AG04449 (cell line): Measurements from ENCODE around the gene SFXN4.

Experiments
- CTCF ChIA-PET: fragments of 350-600 bp; formaldehyde crosslinking; extraction: SDS; loops from one replicate; lab custom pipeline; 2021; ENCODE audit warnings: antibody characterized with exemption; lab: Yijun Ruan, JAX
- POLR2A ChIA-PET: fragments of 400-600, 350-600 bp; formaldehyde crosslinking; extraction: SDS; loops from one replicate; lab custom pipeline; 2020; ENCODE audit warnings: antibody characterized with exemption, inconsistent platforms; lab: Yijun Ruan, JAX
- DNase-seq: peaks from one replicate; pipeline ENCODE4 v3.0.0-alpha.2; 2010; ENCODE audit warnings: low read depth, low spot score
- H3K4me3 ChIP-seq: 2 replicates; pipeline ENCODE4 v1.5.1; 2011; ENCODE audit warnings: low read depth, mild to moderate bottlenecking, control low read depth, low read length
- TF ChIP-seq, protein P1 (sequence below): IDR thresholded peaks from one replicate; pipeline ENCODE4 v1.5.1; 2011; ENCODE audit warnings: mild to moderate bottlenecking, moderate library complexity, low read length, control low read depth, inconsistent platforms; ENCODE audit not compliant: insufficient read depth; ENCODE audit errors: missing control alignments

The SFXN4 gene

DNA sequence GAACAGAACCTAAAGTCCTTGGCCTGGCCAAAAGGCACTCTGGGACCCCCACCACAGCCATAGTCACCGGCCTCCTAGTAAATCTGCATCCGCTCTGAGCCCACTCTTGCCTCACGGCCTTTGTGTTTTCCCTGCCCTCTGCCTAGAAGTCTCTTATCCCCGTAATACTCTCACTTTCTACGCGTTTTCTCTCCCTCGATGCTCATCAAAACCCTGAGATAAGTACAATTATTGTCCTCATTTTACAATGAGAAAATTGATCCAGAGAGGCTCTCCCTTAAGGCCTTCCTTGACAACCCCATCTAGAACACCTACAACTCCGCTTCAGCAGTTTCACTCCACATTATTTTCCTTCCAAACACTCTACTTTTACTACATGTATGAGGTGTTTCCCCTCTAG is 1.5 kb upstream of the SFXN4 start:
- ChIA-PET POLR2A (no interaction called here), CTCF (interaction anchor here (0.8 to 1.8 kb wide), 2 partner anchors 31 to 279 kb away, joined by 3 to 5 read pairs; no protein-coding TSS in a partner anchor)

DNA sequence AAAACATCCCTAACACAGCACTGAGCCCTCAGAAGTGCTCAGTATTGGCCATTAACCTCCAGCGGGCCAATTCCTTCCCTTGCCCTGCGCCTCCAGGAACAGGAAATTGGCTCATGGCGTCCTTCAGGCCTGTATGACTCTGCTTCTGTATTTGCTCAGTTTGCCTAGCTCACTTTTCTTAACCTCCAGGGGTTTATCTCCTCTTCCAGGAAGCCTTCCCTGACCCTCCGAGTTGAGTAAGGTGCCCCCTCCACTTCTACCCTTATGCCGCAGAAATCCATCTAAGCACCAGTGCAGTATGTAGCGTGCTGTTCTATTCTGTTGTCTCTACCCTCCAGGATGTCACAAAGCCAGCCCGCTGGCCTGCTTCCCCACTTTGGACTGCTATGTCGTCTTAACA is 1.1 kb upstream of the SFXN4 start:
- H3K4me3 ChIP-seq: no peak overlapping the region
- no peak for DNase-seq
- TF ChIP-seq, protein P1, sequence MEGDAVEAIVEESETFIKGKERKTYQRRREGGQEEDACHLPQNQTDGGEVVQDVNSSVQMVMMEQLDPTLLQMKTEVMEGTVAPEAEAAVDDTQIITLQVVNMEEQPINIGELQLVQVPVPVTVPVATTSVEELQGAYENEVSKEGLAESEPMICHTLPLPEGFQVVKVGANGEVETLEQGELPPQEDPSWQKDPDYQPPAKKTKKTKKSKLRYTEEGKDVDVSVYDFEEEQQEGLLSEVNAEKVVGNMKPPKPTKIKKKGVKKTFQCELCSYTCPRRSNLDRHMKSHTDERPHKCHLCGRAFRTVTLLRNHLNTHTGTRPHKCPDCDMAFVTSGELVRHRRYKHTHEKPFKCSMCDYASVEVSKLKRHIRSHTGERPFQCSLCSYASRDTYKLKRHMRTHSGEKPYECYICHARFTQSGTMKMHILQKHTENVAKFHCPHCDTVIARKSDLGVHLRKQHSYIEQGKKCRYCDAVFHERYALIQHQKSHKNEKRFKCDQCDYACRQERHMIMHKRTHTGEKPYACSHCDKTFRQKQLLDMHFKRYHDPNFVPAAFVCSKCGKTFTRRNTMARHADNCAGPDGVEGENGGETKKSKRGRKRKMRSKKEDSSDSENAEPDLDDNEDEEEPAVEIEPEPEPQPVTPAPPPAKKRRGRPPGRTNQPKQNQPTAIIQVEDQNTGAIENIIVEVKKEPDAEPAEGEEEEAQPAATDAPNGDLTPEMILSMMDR: no peak
- ChIA-PET POLR2A (no interaction called here), CTCF (no interaction called here)

More for the DNA sequence above, 1.5 kb upstream of the SFXN4 start:
- no peak overlapping the region for H3K4me3 ChIP-seq
- TF ChIP-seq, protein P1: no peak
- DNase-seq: no peak

DNA sequence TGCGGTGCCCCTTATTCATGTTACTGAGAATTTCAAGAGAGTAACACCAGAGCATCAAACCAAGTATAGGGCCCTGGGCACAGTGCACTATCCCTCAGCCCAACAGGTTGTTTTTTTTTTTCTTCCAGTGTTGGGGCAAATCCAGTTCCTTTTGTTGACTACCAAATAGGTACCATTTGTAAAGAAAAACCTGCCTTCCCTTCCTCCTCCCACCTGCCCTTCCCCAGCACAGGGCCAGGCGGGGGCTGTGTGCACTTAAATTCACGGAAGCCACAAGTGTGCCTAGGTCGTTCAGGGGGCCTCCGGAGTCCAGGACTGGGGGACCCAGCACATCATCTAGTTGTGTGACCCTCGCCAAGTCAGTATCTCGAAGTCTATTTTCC is 595 bp upstream of the SFXN4 start:
- H3K4me3 ChIP-seq: peak overlapping the region; percentile 67
- CTCF ChIA-PET: no interaction called here
- POLR2A ChIA-PET: no interaction called here
- DNase-seq: no peak
- TF ChIP-seq, protein P1: no peak

DNA sequence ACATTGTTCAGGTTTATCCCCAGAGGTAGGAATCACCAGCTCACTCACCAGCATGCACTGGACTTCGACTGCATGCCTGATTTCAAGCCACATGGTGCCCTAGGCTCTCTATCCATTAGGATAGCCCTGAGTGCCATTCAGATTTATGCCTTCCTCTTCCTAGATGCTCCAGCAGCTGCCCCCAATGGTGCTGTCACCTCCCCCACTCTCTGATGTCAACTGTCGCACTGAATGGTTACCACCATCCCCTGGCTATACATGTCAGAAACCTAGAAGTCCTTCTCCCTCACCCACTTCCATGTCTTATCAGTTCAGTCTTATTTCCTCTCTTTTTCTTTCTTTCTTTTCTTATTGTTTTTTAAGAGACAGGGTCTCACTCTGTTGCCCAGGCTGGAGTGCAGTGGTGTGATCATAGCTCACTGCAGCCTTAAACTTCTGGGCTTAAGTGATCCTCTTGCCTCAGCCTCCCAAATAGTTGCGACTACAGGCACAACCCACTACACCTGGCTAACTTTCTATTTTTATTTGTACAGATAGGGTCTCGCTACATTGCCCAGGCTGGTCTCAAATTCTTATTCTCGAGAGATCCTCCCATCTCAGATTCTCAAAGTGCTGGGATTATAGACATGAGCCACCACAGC is 2.9 kb downstream of the SFXN4 start:
- ChIA-PET POLR2A (no interaction called here), CTCF (no interaction called here)
- TF ChIP-seq, protein P1: no peak

DNA sequence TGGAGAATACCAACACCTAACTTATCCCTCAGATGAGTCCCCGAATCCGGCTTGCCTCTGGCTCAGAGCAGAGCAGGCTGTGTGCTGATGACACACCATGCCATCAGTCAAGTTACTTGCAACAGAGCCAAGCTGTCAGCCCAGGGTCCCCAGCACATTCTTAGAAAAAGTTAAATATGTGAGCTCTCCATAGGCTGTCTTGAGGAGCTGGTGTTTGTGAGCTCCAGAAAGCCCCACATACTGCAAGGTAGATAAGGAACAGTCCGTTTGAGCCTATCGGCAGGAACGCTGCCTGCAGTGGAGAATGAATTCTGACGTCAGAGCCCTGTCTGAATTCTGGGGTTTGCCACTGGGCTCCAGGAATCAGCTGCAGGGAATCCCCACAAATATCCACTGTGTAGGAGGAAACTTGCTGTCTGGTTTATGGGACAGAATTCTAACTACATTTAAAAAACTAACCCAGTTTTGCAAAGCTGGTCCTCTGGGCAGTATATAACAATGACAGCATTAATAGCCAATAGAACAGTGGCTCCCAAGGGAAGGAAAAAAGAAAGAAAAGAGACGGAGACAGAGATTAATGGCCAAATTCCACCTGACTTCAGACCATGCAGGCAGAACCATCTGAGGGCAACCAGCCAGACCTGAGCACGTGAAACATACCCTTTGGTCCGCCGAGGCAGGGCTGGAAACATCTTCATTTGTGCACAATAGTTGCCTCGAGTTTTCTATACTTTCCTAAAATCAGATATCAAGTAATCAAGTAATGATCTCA is 3.6 kb downstream of the SFXN4 start:
- H3K4me3 ChIP-seq: no peak overlapping the region
- DNase-seq: no peak
- POLR2A ChIA-PET: interaction anchor here (0.6 kb wide), 1 partner anchor 11 kb away, joined by 3 read pairs; no protein-coding TSS in a partner anchor
- CTCF ChIA-PET: interaction anchor here (1.1 kb wide), 1 partner anchor 10 kb away, joined by 4 read pairs; no protein-coding TSS in a partner anchor
- TF ChIP-seq, protein P1: no peak

More for the DNA sequence above, 2.9 kb downstream of the SFXN4 start:
- no peak overlapping the region for H3K4me3 ChIP-seq
- no peak for DNase-seq

DNA sequence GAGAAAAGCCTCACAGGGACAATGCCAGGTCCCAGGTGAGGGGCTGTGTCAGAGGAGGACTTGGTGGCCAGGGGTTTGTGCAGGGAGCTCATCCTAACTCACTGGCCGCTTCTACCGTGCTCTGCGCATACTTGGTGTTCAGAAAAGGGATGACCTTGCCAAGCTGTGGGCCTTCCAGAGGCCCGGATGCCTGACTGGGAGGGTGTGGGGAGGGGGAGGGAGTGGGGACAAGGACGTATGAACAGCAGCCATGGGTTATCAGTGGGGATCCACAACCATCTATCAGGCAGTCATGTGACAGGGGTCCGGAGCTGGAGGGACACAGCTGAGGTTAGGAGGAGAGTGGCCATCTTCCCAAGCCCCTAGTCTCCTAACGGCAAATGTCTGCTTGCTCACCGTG is 6.2 kb downstream of the SFXN4 start:
- H3K4me3 ChIP-seq: no peak overlapping the region
- TF ChIP-seq, protein P1: no peak
- CTCF ChIA-PET: interaction anchor here (1.0 to 1.8 kb wide), 2 partner anchors 47 to 49 kb away, joined by 3 to 4 read pairs; no protein-coding TSS in a partner anchor
- POLR2A ChIA-PET: no interaction called here
- DNase-seq: no peak
